Astrocyte of the cerebellum (primary cell): ENCODE data around the gene ZSWIM7.

Source experiments
- DNase-seq: peaks from one replicate; pipeline ENCODE4 v3.0.0-alpha.2; 2011; ENCODE audit warnings: low read depth
- H3K4me3 ChIP-seq: 2 replicates; pipeline ENCODE4 v1.5.1; 2011; ENCODE audit warnings: mild to moderate bottlenecking, low read depth, low read length, moderate library complexity
- CTCF ChIP-seq: IDR thresholded peaks from 2 replicates; pipeline ENCODE4 v1.5.1; 2012; ENCODE audit warnings: low read length, low read depth, moderate library complexity, mild to moderate bottlenecking; ENCODE audit errors: missing control alignments
- in situ Hi-C: cut with HindIII; loops from 2 replicates; pipeline ENCODE4 v1.10.0; 2017; ENCODE audit warnings: low sequenced_read_pairs

The ZSWIM7 gene

GRCh38 chr17:15928286-15928785, 71.2 kb downstream of the ZSWIM7 start:
- no peak for DNase-seq
- in situ Hi-C loops, result no loop called here
- no peak for TF ChIP-seq CTCF
- H3K4me3 ChIP-seq, result no peak overlapping the region
